ENCODE data around the gene CNPY1.

- TF ChIP-seq CTCF (conservative IDR thresholded peaks at IDR 0.05), result no peak
- no peak for TF ChIP-seq EZH2 (IDR thresholded peaks at IDR 0.05; ENCODE audit: low read depth)
Measured at GRCh38 chr7:155559519-155560108, 13.3 kb upstream of the CNPY1 start.
